HL-60/S4 treated with retinoic acid at 250 ng/mL for 4 days and 3 days (cell line): ENCODE results near the gene HIBADH.
"Not testable (repeated sequence)": the region's sequence is repeated elsewhere in the genome, so short reads cannot be mapped to it uniquely, and the experiment has no call there.

Experiments used
- in situ Hi-C: fragments of 300-500 bp; cut with MboI; formaldehyde crosslinking; loops from 2 replicates; pipeline ENCODE4 v1.7.0; 2022; ENCODE audit warnings: low sequenced_read_pairs

Gene HIBADH

DNA sequence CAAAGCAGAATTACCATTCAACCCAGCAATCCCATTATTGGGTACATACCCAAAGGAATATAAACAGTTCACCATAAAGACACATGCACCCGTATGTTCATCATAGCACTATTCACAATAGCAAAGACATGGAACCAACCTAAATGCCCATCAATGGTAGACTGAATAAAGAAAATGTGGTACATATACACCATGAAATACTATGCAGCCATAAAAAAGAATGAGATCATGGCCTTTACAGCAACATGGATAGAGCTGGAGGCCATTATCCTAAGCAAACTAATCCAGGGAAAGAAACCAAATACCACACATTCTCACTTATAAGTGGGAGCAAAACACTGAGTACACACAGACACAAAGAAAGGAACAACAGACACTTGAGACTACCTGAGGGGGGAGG is 23.6 kb downstream of the HIBADH start:
- in situ Hi-C loops, result not testable (repeated sequence)

DNA sequence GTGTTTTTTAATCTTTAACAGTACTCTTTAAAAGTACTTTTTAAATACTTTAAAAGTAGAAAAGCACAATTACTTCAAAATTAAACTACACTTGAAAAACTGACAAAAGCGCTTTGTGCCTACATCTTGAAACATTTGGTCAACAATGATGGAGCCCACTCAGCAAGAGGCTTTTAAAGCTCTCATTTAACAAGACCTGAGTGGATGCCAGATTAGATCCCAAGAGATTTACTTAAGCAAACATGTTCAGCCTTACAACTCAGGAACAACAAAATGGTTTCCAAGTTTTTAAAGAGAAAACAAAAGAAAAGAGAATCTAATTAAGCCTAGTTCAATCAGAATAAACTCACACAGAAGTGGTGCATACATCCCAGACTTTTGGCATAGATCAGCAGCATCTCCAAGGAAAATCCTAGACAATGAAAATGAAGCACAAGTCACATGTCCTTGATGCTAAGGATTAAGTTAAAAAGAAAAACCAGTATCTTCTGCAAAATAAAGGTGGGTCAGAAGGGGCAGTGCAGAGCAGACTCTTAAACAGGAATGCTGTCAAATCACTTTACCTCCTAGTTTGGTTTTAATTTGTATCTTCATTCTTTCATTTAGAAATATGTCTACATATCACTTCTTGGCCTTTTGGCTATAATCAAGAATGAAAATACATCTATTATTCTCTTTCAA is 26.2 kb downstream of the HIBADH start:
- in situ Hi-C loops, result no loop called here

DNA sequence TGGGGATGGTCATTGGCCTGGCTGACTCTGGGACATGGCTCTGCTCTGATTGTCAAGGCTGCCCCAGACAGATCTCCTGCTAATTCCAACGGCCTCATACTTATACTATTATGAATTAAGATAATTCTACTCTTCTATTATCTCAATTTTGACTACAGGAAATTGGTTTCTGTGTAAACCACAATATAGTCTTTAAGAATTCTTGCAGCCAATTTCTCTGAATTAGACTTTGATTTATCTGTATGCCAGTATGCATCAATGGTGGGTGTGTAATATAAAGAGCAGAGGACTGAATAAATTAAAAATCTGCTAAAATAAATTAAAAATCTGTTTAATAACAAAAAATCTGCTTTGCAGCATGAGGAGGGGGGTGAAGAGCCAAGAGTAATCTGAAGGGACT is 27.0 kb downstream of the HIBADH start:
- in situ Hi-C loops, result no loop called here

DNA sequence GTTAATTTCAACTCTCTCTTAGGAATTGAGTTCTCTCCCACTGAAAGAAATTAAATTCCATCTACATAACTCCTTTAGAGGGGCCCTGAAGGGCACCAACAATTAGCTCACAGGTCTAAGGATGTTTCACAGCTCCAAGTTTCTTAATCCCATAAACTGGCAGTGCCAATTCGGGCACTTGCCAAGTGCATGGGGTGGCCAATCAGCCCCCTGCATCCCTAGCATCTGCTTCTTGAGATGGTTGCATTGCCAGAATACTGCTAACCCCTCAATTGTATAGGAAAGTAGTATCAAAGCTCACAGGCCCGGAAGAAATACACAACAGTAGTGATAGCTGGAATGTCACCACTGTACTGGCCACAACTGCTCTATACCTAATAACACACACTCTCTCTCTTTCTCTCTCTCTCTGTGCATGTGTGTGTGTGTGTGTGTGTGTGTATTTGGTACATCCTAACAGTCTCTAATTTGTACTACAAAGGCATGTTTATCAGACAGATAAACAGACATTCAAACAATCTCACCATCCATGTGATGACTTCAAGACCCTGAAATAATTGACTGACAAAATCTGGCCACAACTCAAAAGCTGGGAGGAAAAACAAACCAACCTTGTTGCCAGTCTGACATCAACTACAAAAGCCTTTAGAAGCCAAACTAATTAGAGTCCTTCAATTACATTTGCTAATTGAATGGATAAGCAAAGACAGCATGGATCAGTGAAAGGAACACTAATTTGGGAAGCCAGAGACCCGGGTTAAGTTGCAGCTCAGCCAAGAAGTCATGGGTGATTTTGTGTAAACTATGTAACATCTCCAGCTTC is 27.8 kb downstream of the HIBADH start:
- in situ Hi-C loops, result no loop called here

DNA sequence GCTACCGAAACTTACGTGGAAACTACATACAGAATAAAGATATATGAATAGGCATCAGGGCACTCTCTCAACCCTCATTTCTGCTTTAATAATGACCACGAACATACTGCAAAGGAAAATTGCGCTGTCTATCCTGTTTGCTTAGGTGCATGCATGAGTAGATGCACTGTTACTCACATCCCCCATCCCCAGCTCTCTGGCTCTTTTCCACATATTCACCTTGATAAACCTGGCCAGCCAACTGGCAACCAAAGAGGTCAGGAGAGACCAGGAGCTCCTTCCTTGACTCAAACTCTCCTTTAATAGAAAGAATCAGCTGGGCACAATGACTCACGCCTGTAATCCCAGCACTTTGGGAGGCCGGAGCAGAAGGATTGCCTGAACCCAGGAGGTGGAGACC is 29.6 kb downstream of the HIBADH start:
- in situ Hi-C loops, result no loop called here

DNA sequence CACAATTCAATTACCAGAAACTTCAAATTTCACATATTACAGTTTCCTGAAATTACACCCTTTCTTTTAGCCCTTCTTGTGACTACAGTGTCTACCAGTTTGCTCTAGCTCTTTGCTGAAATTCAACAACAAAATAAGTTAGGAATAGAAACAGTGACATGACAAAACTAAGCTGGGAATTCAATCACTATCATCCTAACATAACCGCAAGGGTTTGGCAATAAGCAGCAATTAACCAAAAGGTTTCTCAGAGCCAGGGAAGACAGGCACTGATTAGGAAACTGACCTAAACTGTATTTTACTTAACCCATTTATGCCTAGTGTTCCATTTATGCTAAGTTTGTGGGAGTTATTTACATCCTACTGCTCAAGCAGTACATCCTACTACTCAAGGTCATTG is 31.3 kb downstream of the HIBADH start:
- in situ Hi-C loops, result no loop called here

DNA sequence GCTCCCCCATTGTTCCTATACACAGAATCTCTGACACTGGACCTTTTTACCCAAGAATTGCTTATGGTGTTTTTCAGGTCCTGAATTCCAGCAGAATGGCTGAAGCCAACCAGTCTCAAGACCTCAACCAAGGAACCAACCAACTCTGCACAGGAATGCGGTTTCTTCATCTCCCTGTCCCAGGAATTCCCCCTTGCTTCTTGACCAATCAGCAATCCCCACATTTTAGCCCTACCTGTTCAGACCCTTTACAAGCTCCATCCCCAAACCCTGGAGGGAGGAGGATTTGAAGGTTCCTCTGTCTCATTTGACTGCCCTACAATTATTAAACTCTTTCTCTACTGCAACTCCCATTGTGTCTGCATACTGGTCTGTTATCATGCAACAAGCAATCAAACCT is 35.5 kb downstream of the HIBADH start:
- in situ Hi-C loops, result no loop called here

DNA sequence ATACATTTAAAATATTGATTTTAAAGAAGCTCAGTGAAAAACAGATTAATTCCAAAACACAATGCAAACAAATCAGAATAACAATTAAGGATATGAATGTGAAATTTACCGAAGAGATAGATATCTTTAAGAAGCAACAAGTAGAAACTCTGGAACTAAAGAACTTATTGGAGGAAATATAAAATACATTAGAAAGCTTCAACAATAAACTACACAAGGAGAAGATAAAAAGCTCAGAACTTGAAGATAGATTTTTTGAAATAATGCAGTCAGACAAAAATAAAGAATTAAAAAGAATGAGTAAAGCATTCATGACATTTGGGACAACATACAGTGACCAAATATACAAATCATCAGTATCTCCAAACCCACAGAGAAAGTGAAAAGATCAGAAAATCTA is 43.2 kb downstream of the HIBADH start:
- in situ Hi-C loops, result no loop called here

DNA sequence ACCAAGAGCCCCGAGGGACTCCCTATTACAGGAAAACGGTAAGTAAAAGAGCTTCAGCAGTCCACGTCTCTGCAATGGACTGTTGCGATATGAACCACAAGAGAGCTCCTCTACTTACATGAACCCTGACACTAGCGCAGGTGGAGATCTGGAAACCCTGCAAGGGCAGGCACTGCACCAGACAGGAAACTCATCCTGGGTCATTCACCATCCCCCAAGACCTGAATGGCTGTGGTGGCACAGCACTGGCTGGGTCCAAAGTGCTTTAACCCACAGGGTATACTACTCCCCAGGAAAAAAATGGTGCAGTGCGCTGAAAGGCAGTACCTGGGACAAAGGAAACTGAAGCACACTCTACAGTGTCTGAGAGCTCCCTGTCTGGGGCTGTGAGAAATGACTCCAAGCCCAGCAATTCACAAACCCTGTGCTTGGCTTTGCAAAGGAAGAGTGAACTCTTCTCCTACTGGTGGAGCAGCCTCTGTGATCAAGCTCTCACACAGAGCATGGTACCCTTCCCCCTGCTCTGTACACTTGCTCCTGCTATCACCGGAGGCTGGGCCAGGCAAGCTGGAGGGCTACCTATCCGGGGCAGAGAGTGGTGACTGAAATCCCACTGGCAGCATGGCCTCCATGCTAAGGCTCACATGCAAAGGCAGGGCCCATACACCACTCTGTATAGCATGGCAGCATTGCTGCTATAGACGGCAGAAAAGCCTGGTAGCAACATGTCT is 44.9 kb downstream of the HIBADH start:
- in situ Hi-C loops, result no loop called here

DNA sequence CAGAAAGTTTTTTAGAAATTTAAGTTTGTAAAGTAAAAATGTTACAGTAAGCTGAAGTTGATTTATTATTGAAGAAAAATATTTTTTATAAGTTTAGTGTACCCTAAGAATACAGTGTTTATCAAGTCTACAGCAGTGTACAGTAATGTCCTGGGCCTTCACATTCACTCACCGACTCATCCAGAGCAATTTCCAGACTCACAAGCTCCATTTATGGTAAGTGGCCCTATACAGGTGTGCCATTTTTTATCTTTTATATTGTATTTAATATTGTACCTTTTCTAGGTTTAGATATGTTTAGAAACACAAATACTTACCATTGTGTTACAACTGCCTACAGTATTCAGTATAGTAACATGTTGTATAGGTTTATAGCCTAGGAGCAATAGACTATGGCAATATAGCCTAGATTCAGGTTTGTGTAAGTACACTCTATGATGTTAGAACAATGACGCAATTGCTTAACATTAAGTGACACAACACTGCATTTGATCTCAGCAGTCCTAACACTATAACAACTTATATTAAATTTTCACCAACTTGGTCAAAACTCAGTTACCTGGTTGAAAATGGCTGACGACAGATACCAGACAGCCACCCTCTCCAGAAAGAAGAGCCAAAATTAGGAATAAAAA is 45.7 kb downstream of the HIBADH start:
- in situ Hi-C loops, result no loop called here

DNA sequence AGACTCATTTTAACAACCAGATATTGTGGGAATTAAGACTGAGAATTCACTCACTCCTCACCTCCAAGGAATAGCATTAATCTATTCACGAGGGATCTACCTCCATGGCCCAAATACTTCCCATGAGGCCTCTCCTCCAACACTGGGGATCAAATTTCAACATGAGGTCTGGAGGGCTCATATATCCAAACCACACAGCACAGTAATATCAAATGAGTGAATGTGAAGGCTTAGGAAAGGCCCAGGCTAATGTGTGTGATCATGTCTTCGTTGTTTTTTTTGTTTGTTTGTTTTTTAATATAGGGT is 46.5 kb downstream of the HIBADH start:
- in situ Hi-C loops, result no loop called here

DNA sequence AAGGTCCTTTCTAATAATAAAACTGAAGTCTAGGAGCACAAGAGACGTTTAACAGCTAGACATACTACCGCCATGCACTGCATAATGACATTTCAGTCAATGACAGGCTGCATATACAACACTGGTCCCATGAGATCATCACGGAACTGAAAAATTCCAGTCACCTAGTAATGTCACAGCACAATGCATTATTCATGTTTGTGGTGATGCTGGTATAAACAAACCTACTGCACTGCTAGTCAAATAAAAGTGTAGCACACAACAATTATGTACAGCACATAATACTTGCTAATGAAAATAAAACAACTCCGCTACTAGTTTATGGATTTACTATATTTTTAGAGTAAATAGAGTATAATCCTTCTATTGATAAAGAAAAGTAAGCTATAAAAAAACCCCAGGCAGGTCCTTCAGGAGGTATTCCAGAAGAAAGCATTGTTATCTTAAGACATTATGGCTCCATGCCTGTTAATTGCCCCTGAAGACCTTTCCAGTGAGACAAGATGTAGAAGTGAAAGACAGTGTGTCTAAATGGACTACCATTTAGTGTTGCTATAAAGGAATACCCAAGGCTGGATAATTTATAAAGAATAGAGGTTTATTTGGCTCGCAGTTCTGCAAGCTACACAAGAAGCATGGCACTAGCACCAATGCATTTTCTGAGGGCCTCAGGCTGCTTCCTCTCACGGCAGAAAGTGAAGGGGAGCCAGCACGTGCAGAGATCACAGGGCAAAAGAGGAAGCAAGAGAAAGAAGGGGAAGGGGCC is 47.1 kb downstream of the HIBADH start:
- in situ Hi-C loops, result no loop called here

DNA sequence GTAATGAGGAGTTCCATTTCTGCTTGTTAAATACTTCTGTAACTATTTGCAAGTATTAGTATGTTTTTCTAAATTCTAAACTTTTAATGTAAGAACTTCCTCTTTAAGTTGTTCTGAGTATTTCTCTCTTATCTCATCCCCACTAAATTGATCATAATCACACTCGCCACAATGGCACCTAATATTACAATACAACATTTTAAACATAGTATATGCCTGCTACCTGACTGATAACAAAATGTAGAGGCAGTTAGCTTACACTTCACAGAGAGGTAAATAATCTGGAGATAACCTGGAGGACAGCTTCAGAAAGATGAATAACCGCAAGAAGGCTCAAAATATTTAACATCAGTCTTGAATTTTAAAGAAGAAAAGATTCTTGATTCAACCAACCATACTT is 48.6 kb downstream of the HIBADH start:
- in situ Hi-C loops, result no loop called here

DNA sequence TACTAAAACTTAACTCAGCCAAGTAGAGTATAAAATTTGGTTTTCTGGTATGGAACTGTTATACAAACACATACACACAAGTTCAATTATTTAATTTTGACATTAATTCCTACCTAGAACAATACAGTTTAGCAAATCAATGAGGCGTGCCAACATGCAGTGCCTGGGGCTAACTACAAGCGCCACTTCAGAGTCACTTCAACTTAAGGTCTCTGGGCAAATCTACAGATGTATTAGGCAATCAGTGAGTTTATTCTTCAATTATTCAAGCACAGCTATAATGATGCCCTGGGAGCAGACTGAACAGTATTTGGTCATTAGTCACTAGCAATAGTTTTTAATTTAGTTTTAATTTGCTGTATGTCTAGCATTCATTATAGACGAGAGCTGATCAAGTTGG is 51.6 kb downstream of the HIBADH start:
- in situ Hi-C loops, result no loop called here

DNA sequence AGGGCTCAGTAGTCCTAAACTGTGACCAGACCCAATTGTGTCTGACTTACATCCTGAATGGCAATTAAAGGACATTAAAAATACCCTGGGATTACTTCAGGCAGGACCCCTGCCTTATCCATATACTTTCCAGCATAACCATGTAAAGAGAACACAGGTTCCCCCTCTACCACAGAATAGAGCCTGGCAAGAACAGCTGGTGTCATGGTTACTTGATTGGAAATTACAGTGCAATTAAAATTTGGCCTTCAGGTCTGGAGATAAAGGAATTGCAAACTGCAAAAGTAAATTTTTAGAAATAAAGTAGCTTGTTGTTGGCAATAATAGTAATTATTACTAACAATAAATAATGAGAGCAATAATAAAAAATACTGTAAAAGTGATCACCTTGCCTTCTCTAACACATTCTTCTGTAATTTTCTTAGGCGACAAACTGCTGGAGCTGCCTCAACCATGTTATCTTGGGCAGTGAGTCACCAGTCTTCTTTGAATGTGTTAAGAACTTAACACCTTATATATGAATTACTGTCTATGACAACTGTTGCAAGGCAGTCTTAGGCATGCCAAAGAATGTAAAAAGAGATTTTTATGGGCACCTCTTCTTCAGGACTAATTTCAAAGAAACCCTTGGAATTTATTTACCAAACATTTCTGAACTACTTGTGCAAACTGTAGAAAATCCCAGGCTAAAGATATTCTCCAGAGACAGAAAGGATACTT is 53.7 kb downstream of the HIBADH start:
- in situ Hi-C loops, result no loop called here

DNA sequence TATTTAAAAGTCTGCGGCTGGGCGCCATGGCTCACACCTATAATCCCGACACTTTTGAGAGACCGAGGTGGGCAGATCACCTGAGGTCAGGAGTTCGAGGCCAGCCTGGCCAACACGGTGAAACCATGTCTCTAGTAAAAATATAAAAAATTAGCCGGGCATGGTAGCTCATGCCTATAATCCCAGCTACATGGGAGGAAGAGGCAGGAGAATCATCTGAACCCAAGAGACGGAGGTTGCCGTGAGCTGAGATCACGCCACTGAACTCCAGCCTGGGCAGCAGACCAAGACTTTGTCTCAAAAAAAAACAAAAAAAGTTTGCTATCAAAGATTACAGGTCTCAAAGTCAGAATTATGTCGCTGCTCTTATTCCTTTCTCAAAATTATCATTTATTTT is 55.5 kb downstream of the HIBADH start:
- in situ Hi-C loops, result no loop called here

DNA sequence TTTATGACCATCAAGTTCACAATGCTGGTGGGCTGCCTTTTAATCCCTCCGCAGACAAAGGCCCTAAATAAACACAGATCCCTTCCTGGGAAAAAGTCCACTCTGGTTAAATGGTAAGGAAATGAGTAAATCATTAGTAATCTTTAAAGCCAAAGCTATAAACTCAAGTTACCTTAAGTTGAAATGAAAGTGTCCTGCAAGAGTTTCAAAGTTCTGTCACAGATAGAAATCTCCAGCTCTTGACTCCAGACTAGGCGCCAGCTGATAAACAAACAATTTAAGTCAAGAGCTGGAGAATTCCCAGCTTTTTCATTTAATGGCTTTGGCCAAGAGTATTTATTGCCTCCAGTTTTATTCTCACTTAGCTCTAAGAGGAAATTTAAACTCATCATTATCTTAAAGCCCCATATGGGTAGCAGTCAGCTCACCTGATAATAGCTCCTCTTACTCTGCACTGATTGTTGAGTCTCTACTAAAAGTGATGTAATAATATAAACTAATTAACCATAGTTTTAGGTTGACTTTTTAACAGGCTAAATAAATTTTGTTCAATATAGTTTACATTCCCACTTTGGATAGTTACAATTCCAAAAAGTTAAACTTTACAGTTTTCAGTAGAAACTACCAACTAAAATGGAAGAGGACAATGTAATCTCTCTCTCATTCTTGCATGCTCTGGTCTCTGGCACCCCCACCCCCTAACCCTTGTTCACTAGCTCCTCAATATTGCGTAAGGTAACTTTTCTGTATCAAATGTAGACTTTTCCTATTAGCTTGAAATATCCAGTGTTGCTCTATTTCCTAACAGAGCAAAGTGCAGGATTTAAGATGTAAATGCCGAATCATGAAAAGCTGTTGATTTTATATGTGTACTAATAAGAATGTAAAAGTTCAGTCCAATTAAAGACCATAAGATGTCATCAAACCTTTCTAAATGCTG is 56.1 kb downstream of the HIBADH start:
- in situ Hi-C loops, result no loop called here

DNA sequence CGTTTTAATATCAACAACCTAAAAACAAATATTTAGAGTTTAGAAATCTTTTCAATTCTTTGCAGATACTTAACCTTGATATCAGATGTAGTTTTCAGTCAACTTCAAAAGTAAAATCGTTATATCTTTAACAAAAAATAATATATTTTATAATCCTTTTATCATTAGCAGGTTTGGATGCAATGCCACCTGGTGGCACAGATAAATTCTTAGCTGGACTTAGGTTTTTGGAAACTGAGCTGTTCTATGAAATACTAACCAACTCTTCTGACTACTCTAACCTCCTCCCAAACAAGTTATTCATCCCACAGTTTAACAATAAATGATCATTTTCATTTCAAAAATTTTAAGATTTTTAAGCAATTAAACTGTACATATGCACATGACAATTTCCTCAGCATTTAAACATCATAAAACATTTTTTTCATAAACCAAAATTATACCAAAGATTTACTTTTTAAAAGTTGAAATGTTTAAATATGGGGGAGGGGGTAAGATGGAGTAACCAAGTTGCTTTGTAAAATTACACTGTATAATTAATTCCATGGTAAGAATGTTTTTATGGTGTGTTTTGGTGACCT is 56.9 kb downstream of the HIBADH start:
- in situ Hi-C loops, result no loop called here

DNA sequence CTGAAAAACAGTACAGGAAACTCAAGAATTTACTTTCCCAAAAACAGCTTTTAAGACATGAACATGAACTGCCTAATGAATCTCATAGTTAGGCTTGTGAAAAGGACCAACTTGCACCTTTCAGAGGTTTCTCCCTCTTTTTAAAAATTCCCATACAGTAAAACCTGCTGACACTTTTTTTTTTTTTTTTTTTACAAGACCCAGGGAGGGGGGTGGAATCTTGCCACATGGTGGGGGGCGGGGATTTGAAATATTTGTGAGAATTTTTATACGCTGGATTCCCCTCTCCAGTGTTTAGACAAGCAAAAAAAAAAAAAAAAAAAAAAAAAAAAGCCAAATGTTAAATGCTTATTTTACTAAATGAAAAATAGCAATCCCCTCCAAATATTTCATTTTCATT is 57.4 kb downstream of the HIBADH start:
- in situ Hi-C loops, result no loop called here
